ENCODE data around the gene SIX6.
"Not testable (repeated sequence)": the region's sequence is repeated elsewhere in the genome, so short reads cannot be mapped to it uniquely, and the experiment has no call there.

Gene SIX6

DNA sequence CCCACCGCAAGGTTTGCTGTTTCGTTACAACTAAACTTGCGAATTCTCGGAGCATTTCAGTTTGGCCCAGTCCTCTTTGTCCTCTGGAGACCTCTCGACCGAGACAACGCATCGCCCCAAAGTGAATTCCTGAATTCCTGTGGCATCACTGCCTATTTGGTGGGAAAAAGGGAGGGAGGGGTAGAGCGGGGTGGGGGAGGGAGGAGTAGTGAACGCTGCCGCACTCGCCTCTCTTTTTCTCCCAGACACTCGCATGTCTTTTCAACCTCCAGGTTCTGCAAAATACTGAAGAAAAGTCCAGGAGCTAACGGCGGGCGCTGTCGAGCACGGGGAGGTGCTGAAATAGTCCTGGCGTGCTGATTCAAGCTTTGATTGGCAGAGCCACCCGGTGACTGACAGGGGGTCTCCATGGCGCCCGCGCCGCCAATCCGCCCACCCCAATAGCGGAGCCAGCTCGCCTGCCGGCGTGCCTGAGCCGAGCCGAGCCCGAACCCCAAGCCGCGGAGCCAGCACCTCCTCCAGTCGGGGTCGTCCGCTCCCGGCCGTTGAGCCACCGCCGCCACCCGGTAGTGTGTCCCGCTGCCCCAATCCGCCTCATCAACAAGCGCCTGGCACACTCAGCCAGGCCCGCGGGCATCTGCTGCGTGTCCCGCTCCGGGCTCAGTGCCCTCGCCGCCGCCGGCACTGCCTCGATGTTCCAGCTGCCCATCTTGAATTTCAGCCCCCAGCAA is at the start of gene SIX6:
SIX6 (plus strand) TSS at position 440 of the 731 bp plus-strand sequence; CDS start at position 693, 253 bp downstream.
- no peak for DNase-seq

DNA sequence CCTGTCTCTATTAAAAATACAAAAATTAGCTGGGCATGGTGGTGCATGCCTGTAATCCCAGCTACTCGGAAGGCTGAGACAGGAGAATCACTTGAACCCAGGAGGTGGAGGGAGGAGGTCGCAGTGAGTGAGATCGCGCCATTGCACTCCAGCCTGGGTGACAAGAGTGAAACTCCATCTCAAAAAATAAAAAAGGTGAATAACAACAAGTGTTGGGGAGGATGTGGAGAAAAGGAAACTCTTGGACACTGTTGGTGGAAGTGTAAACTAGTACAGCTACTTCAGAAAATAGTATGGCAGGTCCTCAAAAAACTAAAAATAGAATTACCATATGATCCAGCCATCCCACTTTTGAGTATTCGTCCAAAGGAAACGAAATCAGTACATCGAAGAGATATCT is 28.7 kb upstream of the SIX6 start:
- DNase-seq = not testable (repeated sequence)

DNA sequence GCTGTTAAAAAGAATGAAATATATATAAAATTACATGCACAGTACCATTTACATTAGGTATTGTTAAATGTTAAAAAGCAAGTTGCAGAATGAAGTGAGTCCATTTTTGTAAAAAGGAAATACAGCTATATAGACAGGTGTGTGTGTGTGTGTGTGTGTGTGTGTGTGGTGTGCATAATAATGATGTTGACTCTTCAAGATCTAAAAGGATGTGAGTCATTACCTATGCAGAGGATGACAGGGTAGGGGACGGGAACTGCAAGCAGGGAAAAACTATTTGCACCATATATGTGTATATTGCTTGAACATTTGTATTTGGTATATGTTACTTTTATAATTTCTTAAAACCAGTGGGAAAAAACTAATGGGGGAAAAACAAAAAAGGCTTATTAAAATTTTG is 26.2 kb upstream of the SIX6 start:
- DNase-seq = no peak

- no peak for DNase-seq
Measured at GRCh38 chr14:60485057-60485597, 23.8 kb upstream of the SIX6 start.

GRCh38 chr14:60485598-60486251 is 23.2 kb upstream of the SIX6 start, which contains the start of gene C14orf39:
Gene C14orf39 (minus strand): TSS chr14:60486063. CDS start chr14:60485078, 985 bp downstream.
- no peak for DNase-seq

- no peak for DNase-seq
Measured at GRCh38 chr14:60487211-60487610, 21.7 kb upstream of the SIX6 start.

- no peak for DNase-seq
Measured at GRCh38 chr14:60488175-60488574, 20.8 kb upstream of the SIX6 start.

- no peak for DNase-seq
Measured at GRCh38 chr14:60490270-60490669, 18.7 kb upstream of the SIX6 start.

DNA sequence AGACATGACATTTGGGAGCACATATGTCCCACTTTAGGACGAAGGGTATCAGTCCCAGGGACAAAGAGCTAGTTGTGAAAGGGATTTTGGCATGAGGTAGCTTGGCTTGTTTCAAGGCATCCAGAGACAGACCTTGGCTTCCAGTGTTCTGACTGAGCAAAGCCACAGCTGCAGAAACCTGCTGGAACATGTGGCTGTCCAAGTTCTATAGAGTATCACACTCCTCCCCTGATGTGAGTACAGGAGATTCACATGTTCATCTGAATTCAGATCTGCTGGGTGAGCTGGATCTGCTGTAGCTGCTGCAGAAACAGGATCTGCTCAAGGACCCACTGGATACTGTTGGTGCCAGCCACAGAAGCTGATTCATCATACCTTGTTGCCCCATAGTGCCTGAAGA is 13.0 kb upstream of the SIX6 start:
- no peak for DNase-seq

DNA sequence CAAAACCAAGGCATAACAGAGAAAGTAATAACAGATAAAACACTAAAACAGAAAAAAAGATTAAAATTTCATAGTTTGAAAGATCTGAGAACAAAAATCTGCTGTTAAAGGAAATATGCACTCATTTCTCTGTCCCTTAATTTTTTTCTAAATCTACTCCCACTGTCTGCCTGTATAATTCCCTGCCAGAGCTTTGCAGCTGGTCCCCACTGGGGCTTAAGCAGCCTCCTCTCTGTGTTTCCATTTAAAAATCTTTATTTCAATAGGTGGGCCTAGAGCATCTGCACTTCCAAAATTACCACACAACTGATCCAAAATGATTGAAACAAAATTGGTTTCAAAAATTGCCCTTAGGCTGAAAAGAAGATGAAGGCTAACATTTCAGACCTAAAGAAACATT is 6.4 kb upstream of the SIX6 start:
- DNase-seq = no peak

- DNase-seq = no peak
Measured at GRCh38 chr14:60505448-60505847, 3.5 kb upstream of the SIX6 start.

DNA sequence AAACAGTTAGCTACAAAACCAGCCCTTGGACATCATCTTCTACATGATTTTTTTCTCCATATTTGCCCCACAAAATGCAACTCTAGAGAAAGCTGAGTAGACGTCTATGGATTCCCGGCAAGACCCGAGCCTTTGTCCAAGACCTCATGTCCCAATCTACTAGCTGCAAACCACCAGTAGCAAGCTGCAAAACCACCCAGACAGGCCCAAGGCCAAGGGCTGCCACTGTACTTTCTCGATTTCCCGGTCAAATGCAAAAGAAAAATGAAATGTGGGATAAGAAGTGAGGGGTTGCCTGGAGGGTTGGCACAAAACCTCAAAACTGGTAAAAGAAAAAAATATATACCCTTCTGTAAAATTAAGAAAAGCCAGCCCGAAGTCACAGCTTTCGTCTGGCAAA is 2.9 kb upstream of the SIX6 start:
- no peak for DNase-seq

- no peak for DNase-seq
Measured at GRCh38 chr14:60506462-60506984, 2.4 kb upstream of the SIX6 start.

DNA sequence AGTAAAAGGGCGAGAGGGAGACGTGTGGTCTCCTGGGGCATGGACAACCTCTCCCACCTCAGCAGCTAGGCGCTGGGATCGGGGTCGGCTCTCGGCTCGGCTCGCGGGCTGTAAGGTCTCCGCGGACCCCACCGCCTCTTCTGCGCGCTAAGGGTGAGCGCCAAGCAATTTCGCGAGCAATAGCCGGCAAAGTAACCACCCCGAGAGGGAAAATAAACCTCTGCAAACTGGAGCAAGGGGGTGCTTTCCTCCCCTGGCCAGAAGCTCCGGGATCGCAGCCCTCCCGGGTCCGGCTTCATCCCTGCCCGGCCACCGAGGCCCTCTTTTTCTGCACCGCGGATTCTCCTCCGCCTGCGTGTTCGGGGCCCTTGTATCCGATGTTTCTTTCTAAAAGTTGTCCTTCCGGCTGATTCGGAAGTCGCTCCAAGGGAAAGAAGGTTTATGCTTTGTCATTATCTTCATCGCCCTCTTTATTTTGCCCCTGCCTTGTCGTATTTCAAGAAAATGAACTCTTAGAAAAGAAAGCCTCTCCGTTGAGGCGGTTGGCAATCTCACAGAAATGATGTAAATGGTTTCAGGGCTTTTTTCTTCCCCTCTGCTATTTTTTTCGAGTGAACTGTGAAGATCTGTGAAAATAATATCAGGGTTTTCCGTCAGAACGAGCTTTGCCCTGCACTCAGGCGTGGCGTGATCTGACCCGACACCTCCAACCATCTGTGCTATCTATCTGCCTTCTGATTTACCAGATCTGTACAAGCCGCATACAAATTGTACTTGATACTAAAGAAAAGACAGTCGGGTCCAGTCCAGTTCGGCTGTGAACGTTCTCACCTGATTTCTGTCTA is 1.7 kb upstream of the SIX6 start:
- no peak for DNase-seq

DNA sequence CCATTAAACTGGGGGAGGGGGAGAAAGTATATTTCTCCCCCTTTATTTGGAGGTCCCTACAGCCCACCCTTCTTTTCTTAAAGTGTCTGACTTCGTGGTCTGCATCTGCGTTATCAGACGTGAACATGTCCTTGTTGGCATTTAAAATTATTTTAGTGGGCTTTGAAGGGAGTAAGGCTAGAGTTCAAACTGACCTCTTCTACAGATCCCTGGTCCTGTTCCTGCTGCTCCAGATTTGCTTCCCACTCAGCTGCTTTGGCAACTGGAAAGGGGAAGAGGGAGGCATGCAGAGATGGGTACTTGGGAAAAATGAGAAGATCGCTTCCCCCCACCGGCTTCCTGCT is 611 bp upstream of the SIX6 start:
- DNase-seq = no peak

GRCh38 chr14:60509438-60510253 is 700 bp downstream of the SIX6 start:
- DNase-seq = no peak

DNA sequence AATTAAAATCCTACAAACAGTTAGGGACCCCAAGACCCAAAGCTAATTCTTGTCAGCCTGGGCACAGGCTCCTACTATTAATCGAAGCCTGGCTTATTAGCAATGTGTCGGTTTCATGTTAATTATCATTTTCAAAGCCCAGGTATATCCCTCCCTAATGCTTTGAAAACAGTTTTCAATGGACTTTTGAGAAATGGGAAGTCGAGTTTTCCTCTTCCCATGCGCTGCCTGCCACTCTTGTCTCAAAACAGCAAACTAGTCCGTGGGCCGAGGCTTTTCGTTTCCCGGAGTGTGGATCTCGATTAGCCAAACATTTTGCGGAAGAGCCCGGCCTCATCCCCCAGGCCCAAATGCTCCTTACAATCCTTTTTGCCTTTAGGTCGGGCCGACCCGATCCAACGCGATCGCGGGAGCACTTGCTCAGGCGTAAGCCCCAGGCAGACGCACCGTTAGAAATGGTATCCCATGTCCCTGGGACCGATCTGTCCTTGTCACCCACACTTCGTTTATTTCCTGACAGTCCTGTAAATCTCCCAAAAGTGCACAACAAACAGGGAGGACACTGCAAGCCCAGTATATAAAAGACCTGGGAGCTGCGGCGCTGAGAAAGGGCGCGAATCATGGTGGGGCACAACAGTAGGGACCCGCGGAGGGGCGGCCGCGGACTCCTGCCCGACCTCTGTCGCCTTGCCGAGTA is 1.5 kb downstream of the SIX6 start:
- no peak for DNase-seq

GRCh38 chr14:60510951-60511599 is 2.1 kb downstream of the SIX6 start:
- DNase-seq = no peak

DNA sequence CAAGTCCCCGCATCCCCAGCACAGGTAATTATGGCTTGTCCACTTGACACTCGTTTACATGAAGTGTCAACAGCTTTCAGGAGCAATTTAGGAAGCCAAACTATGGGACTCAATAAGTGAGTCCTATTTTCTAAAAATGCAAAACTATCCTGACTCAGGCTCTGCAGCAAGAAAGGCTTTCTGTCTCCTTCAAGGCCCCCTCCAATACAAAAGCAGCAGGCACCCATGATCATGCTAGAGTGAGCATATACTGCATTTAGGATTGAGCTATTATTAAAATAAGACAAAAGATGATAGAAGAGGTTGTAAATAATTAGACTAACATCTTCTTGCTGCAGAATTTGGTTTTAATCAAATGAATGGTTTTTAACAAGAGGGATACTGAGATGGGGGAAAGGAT is 3.2 kb downstream of the SIX6 start:
- DNase-seq = no peak

GRCh38 chr14:60512973-60513571 is 4.1 kb downstream of the SIX6 start:
- no peak for DNase-seq

DNA sequence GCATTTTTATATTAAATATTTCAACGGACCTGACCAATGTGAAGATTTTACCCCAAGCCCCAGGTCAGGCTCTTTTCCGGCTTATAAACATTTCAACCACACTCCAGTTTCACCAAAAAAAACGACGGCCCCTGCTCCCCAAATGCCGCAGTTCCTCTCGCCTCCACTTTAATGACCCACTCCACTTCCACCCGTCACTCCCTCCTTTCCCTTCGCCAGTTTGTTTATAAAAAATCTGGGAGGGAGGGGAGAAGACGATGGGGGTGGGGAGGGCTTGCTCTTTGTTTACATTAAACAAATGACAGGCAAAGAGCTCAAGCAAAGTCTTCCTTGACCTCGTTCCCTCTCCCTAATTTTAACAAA is 5.4 kb downstream of the SIX6 start:
- no peak for DNase-seq

Data from activated CD4-positive, alpha-beta T cell treated with anti-CD3 and anti-CD28 coated beads, Interleukin-2, amount 50 U/mL, for 16 hours (primary cell).